ENCODE measurements around the gene RNF148. TPM values are rescaled to one million over a fixed set of nuclear protein-coding genes. Genes with fewer than 3 reads are reported as not detected.

RNF148 gene, protein sequence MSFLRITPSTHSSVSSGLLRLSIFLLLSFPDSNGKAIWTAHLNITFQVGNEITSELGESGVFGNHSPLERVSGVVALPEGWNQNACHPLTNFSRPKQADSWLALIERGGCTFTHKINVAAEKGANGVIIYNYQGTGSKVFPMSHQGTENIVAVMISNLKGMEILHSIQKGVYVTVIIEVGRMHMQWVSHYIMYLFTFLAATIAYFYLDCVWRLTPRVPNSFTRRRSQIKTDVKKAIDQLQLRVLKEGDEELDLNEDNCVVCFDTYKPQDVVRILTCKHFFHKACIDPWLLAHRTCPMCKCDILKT
- total RNA-seq (not detected), polyA plus RNA-seq (not detected)

- Mint-ChIP-seq H3K27ac (no peak within 1 kb of the TSS), H3K4me3 (no peak within 1 kb of the TSS), H3K36me3 (no peaks in the 10 kb centered on the region), H3K4me1 (no peaks in the 10 kb centered on the region), H3K27me3 (no peaks in the 10 kb centered on the region), H3K9me3 (peaks cover 0 to 22% (median 6%) of the 10 kb centered on the region in 7 donors)
- no peak within 1 kb of the TSS for H3K27ac ChIP-seq (ENCODE audit: insufficient read depth, low read length, poor library complexity, severe bottlenecking)
- no peaks in the 10 kb centered on the region for H3K27me3 ChIP-seq (ENCODE audit: control insufficient read depth, insufficient read depth, low read length)
- H3K9me3 ChIP-seq (ENCODE audit: control insufficient read depth in 2 of 2, low read length in 2 of 2) = no peaks in the 10 kb centered on the region
- no peak within 1 kb of the TSS for H3K4me3 ChIP-seq (ENCODE audit: low read depth, low read length)
- no peaks in the 10 kb centered on the region for H3K4me1 ChIP-seq (ENCODE audit: control insufficient read depth, insufficient read depth, low read length, poor library complexity, severe bottlenecking)
- no peaks in the 10 kb centered on the region for H3K36me3 ChIP-seq (ENCODE audit: control insufficient read depth, insufficient read depth, low read length)
- ATAC-seq (ENCODE audit: low read depth in 2 of 2) = no peak
- DNase-seq = no peak
Observed at GRCh38 chr7:122702872-122703510, at the start of gene RNF148. Gene RNF148 (minus strand): TSS chr7:122702922. CDS start chr7:122702750, 172 bp downstream.

GRCh38 chr7:122750389-122750788 lies 47.7 kb upstream of the RNF148 start:
- Histone ChIP-seq H3K4me1 (ENCODE audit: control insufficient read depth, insufficient read depth, low read length, poor library complexity, severe bottlenecking) (no peaks in the 10 kb centered on the region), H3K27me3 (ENCODE audit: control insufficient read depth, insufficient read depth, low read length) (no peaks in the 10 kb centered on the region), H3K9me3 (ENCODE audit: control insufficient read depth in 2 of 2, low read length in 2 of 2) (no peaks in the 10 kb centered on the region), H3K36me3 (ENCODE audit: control insufficient read depth, insufficient read depth, low read length) (no peaks in the 10 kb centered on the region), H3K4me3 (ENCODE audit: low read depth, low read length) (no peak overlapping the region), H3K27ac (ENCODE audit: insufficient read depth, low read length, poor library complexity, severe bottlenecking) (no peak overlapping the region)
- H3K27me3 Mint-ChIP-seq = no peaks in the 10 kb centered on the region
- H3K9me3 Mint-ChIP-seq = peaks cover 0 to 12% (median 5%) of the 10 kb centered on the region in 7 donors
- no peak overlapping the region for H3K4me3 Mint-ChIP-seq
- DNase-seq (no peak), ATAC-seq (ENCODE audit: low read depth in 2 of 2) (no peak)
- no peaks in the 10 kb centered on the region for H3K36me3 Mint-ChIP-seq
- no peak overlapping the region for H3K27ac Mint-ChIP-seq
- no peaks in the 10 kb centered on the region for H3K4me1 Mint-ChIP-seq

DNA sequence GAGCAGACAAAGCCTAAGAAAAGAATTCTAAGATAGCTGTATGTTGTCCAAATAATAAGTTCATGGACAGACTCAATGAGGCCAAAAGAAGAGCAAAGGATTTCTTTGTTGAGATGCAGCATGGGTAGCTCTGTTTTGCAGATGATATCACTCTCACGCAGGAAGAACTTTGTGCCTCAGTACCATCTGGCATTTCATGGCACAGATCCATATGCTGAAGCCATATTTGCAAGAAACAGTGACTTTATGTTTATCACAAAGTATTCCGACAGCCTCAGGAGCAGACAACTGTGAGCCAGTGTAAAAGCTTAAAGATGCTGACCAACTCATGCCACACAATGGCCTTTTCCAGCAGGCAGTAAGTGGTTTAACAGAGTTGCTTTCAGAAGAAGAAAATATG lies 45.5 kb upstream of the RNF148 start:
- Histone ChIP-seq H3K27ac (ENCODE audit: insufficient read depth, low read length, poor library complexity, severe bottlenecking) (no peak overlapping the region), H3K4me1 (ENCODE audit: control insufficient read depth, insufficient read depth, low read length, poor library complexity, severe bottlenecking) (no peaks in the 10 kb centered on the region), H3K27me3 (ENCODE audit: control insufficient read depth, insufficient read depth, low read length) (no peaks in the 10 kb centered on the region), H3K9me3 (ENCODE audit: control insufficient read depth in 2 of 2, low read length in 2 of 2) (no peaks in the 10 kb centered on the region), H3K4me3 (ENCODE audit: low read depth, low read length) (no peak overlapping the region), H3K36me3 (ENCODE audit: control insufficient read depth, insufficient read depth, low read length) (no peaks in the 10 kb centered on the region)
- ATAC-seq (ENCODE audit: low read depth in 2 of 2) = no peak
- Mint-ChIP-seq H3K4me3 (no peak overlapping the region), H3K9me3 (peaks cover 0 to 12% (median 5%) of the 10 kb centered on the region in 7 donors), H3K36me3 (no peaks in the 10 kb centered on the region), H3K4me1 (no peaks in the 10 kb centered on the region), H3K27me3 (no peaks in the 10 kb centered on the region), H3K27ac (no peak overlapping the region)
- no peak for DNase-seq

- no peaks in the 10 kb centered on the region for H3K4me1 ChIP-seq (ENCODE audit: control insufficient read depth, insufficient read depth, low read length, poor library complexity, severe bottlenecking)
- H3K4me3 Mint-ChIP-seq = no peak overlapping the region
- ATAC-seq (ENCODE audit: low read depth in 2 of 2) (no peak), DNase-seq (no peak)
- H3K9me3 ChIP-seq (ENCODE audit: control insufficient read depth in 2 of 2, low read length in 2 of 2) = no peaks in the 10 kb centered on the region
- H3K27ac Mint-ChIP-seq = no peak overlapping the region
- H3K36me3 ChIP-seq (ENCODE audit: control insufficient read depth, insufficient read depth, low read length) = no peaks in the 10 kb centered on the region
- no peaks in the 10 kb centered on the region for H3K36me3 Mint-ChIP-seq
- H3K27me3 Mint-ChIP-seq = no peaks in the 10 kb centered on the region
- peaks cover 0 to 8% (median 4%) of the 10 kb centered on the region in 7 donors for H3K9me3 Mint-ChIP-seq
- H3K27ac ChIP-seq (ENCODE audit: insufficient read depth, low read length, poor library complexity, severe bottlenecking) = no peak overlapping the region
- no peaks in the 10 kb centered on the region for H3K4me1 Mint-ChIP-seq
- H3K27me3 ChIP-seq (ENCODE audit: control insufficient read depth, insufficient read depth, low read length) = no peaks in the 10 kb centered on the region
- H3K4me3 ChIP-seq (ENCODE audit: low read depth, low read length) = no peak overlapping the region
Observed at GRCh38 chr7:122746948-122747347, 44.2 kb upstream of the RNF148 start.

GRCh38 chr7:122743211-122743610 lies 40.5 kb upstream of the RNF148 start:
- Mint-ChIP-seq H3K27me3 (no peaks in the 10 kb centered on the region), H3K36me3 (no peaks in the 10 kb centered on the region), H3K4me1 (no peaks in the 10 kb centered on the region), H3K27ac (no peak overlapping the region), H3K4me3 (no peak overlapping the region), H3K9me3 (peaks cover 2 to 12% (median 4%) of the 10 kb centered on the region in 7 donors)
- Histone ChIP-seq H3K27ac (ENCODE audit: insufficient read depth, low read length, poor library complexity, severe bottlenecking) (no peak overlapping the region), H3K4me1 (ENCODE audit: control insufficient read depth, insufficient read depth, low read length, poor library complexity, severe bottlenecking) (no peaks in the 10 kb centered on the region), H3K36me3 (ENCODE audit: control insufficient read depth, insufficient read depth, low read length) (no peaks in the 10 kb centered on the region), H3K27me3 (ENCODE audit: control insufficient read depth, insufficient read depth, low read length) (no peaks in the 10 kb centered on the region), H3K9me3 (ENCODE audit: control insufficient read depth in 2 of 2, low read length in 2 of 2) (no peaks in the 10 kb centered on the region), H3K4me3 (ENCODE audit: low read depth, low read length) (no peak overlapping the region)
- ATAC-seq (ENCODE audit: low read depth in 2 of 2) (no peak), DNase-seq (no peak)

GRCh38 chr7:122738947-122739346 lies 36.2 kb upstream of the RNF148 start:
- DNase-seq (no peak), ATAC-seq (ENCODE audit: low read depth in 2 of 2) (no peak)
- no peak overlapping the region for H3K4me3 Mint-ChIP-seq
- H3K27ac Mint-ChIP-seq = no peak overlapping the region
- no peak overlapping the region for H3K4me3 ChIP-seq (ENCODE audit: low read depth, low read length)
- peaks cover 0 to 10% (median 0%) of the 10 kb centered on the region in 7 donors for H3K9me3 Mint-ChIP-seq
- H3K27ac ChIP-seq (ENCODE audit: insufficient read depth, low read length, poor library complexity, severe bottlenecking) = no peak overlapping the region
- no peaks in the 10 kb centered on the region for H3K27me3 Mint-ChIP-seq
- H3K9me3 ChIP-seq (ENCODE audit: control insufficient read depth in 2 of 2, low read length in 2 of 2) = no peaks in the 10 kb centered on the region
- no peaks in the 10 kb centered on the region for H3K27me3 ChIP-seq (ENCODE audit: control insufficient read depth, insufficient read depth, low read length)
- no peaks in the 10 kb centered on the region for H3K36me3 Mint-ChIP-seq
- no peaks in the 10 kb centered on the region for H3K36me3 ChIP-seq (ENCODE audit: control insufficient read depth, insufficient read depth, low read length)
- H3K4me1 Mint-ChIP-seq = no peaks in the 10 kb centered on the region
- H3K4me1 ChIP-seq (ENCODE audit: control insufficient read depth, insufficient read depth, low read length, poor library complexity, severe bottlenecking) = no peaks in the 10 kb centered on the region

DNA sequence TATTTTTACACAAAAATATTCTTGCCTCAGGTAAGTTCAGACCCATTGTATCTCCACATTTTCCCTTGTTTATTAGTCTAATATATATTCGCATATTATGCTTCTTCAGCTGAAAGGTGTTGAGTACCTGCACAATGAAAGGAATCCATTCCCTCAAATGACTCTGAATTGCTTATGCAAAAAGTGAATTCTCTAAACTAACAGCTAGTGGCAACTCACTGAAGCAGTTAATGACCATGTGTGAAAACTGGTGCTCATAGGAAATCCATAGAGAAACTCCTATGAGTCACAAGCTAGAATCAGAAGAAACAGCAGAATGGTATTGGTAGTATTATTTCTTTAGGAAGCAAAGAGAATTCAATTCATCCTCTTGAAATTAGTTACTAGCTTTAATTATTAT lies 33.5 kb upstream of the RNF148 start:
- no peak for DNase-seq
- no peaks in the 10 kb centered on the region for H3K27me3 Mint-ChIP-seq
- no peaks in the 10 kb centered on the region for H3K4me1 ChIP-seq (ENCODE audit: control insufficient read depth, insufficient read depth, low read length, poor library complexity, severe bottlenecking)
- H3K27ac Mint-ChIP-seq = no peak overlapping the region
- peaks cover 0 to 10% (median 2%) of the 10 kb centered on the region in 7 donors for H3K9me3 Mint-ChIP-seq
- no peak overlapping the region for H3K4me3 ChIP-seq (ENCODE audit: low read depth, low read length)
- no peaks in the 10 kb centered on the region for H3K4me1 Mint-ChIP-seq
- H3K36me3 Mint-ChIP-seq = no peaks in the 10 kb centered on the region
- ATAC-seq (ENCODE audit: low read depth in 2 of 2) = no peak
- no peaks in the 10 kb centered on the region for H3K27me3 ChIP-seq (ENCODE audit: control insufficient read depth, insufficient read depth, low read length)
- no peak overlapping the region for H3K27ac ChIP-seq (ENCODE audit: insufficient read depth, low read length, poor library complexity, severe bottlenecking)
- H3K4me3 Mint-ChIP-seq = no peak overlapping the region
- H3K9me3 ChIP-seq (ENCODE audit: control insufficient read depth in 2 of 2, low read length in 2 of 2) = no peaks in the 10 kb centered on the region
- no peaks in the 10 kb centered on the region for H3K36me3 ChIP-seq (ENCODE audit: control insufficient read depth, insufficient read depth, low read length)

DNA sequence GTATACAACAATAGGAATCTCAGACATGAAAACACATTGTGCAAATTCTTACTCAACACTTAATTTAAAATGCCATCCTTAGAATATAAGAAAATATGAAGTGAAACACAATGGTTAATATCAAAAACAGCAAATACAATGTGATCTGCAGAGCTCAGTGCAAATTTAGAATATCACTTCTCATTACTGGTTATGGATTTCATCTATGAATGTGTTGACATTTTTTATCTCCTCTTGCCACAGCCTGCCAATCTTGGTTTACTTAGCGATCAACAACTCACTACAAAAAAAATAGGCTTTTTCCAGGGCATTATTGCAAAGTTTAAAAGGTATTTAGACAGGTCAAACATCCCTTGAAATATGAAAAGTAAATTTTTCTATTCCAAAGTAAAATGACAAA lies 25.0 kb upstream of the RNF148 start:
- H3K27me3 ChIP-seq (ENCODE audit: control insufficient read depth, insufficient read depth, low read length) = no peaks in the 10 kb centered on the region
- Mint-ChIP-seq H3K27ac (no peak overlapping the region), H3K9me3 (peaks cover 0 to 9% (median 3%) of the 10 kb centered on the region in 7 donors), H3K36me3 (no peaks in the 10 kb centered on the region), H3K4me3 (no peak overlapping the region), H3K4me1 (no peaks in the 10 kb centered on the region), H3K27me3 (no peaks in the 10 kb centered on the region)
- H3K4me1 ChIP-seq (ENCODE audit: control insufficient read depth, insufficient read depth, low read length, poor library complexity, severe bottlenecking) = no peaks in the 10 kb centered on the region
- H3K36me3 ChIP-seq (ENCODE audit: control insufficient read depth, insufficient read depth, low read length) = no peaks in the 10 kb centered on the region
- DNase-seq (no peak), ATAC-seq (ENCODE audit: low read depth in 2 of 2) (no peak)
- H3K4me3 ChIP-seq (ENCODE audit: low read depth, low read length) = no peak overlapping the region
- H3K9me3 ChIP-seq (ENCODE audit: control insufficient read depth in 2 of 2, low read length in 2 of 2) = no peaks in the 10 kb centered on the region
- no peak overlapping the region for H3K27ac ChIP-seq (ENCODE audit: insufficient read depth, low read length, poor library complexity, severe bottlenecking)
